Dermis blood vessel endothelial cell (primary cell): ENCODE results near the gene PROP1. TPM values are rescaled to one million over a fixed set of nuclear protein-coding genes. Genes with fewer than 3 reads are reported as not detected.
"Not testable (repeated sequence)": the region's sequence is repeated elsewhere in the genome, so short reads cannot be mapped to it uniquely, and the experiment has no call there.

Experiments
- DNase-seq: peaks from one replicate; pipeline ENCODE4 v3.0.0; 2010
- total RNA-seq: library from RNA; depleted of rRNA; stranded (reverse); fragments of >200 nt; gene quantifications from 2 replicates; pipeline ENCODE4 v1.2.3, GENCODE V29; 2014

Gene PROP1
- total RNA-seq, 1 donor from 2014 or later, result not detected

GRCh38 chr5:177943805-177944736 lies 52.0 kb downstream of the PROP1 start:
- DNase-seq, result peak; percentile 15

DNA sequence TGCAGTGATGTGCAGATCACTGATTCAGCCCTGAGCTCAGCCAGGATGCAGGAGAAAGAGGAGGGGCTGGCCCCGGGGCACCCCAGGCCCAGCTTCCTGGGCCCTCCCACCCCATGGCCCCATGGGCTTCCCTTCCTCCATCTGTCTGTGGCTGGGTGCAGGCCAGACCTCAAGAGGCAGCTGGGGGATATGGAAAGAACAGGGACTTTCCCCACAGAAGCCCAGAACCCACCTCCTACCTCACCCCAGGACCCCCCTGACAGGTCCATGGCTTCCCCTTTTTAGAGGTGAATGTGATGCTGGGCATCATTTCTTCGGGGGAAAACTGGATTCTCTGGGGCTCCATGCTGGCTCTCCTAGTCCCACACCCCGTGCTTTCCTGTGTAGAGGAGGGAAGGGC lies 53.1 kb downstream of the PROP1 start:
- not testable (repeated sequence) for DNase-seq

Other genes starting within 250 kb of the PROP1 start
- gene FAM153A, start 213.3 kb downstream of the PROP1 start, total RNA-seq, result not detected in 2 replicates
- 43.9 and 49.4 TPM in 2 replicates for gene N4BP3, start 117.3 kb upstream of the PROP1 start, total RNA-seq
- gene RMND5B, start 134.8 kb upstream of the PROP1 start, total RNA-seq, result 42.7 and 51.3 TPM in 2 replicates
- 148 and 175 TPM in 2 replicates for gene NHP2, start 157.6 kb upstream of the PROP1 start, total RNA-seq
- not detected in 2 replicates for gene GMCL2, start 191.1 kb upstream of the PROP1 start, total RNA-seq
- 55.0 and 64.6 TPM in 2 replicates for gene HNRNPAB, start 208.3 kb upstream of the PROP1 start, total RNA-seq
- 42.9 and 44.2 TPM in 2 replicates for gene PHYKPL, start 236.6 kb upstream of the PROP1 start, total RNA-seq